PC-3 (cell line): ENCODE results near the gene CLCF1. TPM values are rescaled to one million over a fixed set of nuclear protein-coding genes. Genes with fewer than 3 reads are reported as not detected.

Experiments used
- ATAC-seq: fragments of 200-7000 bp; cut with Tn5 transposase; 2 replicates; pipeline ENCODE4 v1.9.1; 2020; ENCODE audit warnings: mild to moderate bottlenecking, moderate library complexity
- BruUV-seq: library from RNA; stranded (reverse); fragments of 400-500 nt; replicated peaks from 2 replicates; lab custom pipeline; 2021; lab: Mats Ljungman, UMichigan
- CTCF ChIA-PET: fragments of 300-600 bp; sonication (Branson Sonifier 250); formaldehyde crosslinking; loops from one replicate; lab custom pipeline; 2022; ENCODE audit warnings: antibody characterized with exemption; lab: Charles Lee
- POLR2A ChIA-PET: fragments of 300-600 bp; sonication (Branson Sonifier 250); formaldehyde crosslinking; loops from one replicate; lab custom pipeline; 2022; ENCODE audit warnings: antibody characterized with exemption; ENCODE audit not compliant: unreplicated experiment; lab: Charles Lee
- DNase-seq: peaks from one replicate; pipeline ENCODE4 v3.0.0-alpha.2; 2015
- H2AFZ ChIP-seq: fragments of 300-600 bp; sonication (generic); 2 replicates; pipeline ENCODE4 v1.6.0; 2016; ENCODE audit warnings: antibody characterized with exemption, low read length
- H3F3A ChIP-seq: fragments of 300-600 bp; sonication (generic); one replicate; pipeline ENCODE4 v1.6.0; 2017; ENCODE audit warnings: antibody characterized with exemption, low read length, control low read depth, mild to moderate bottlenecking; ENCODE audit not compliant: unreplicated experiment
- H3K27ac ChIP-seq: fragments of 300-600 bp; sonication (generic); 2 replicates; pipeline ENCODE4 v1.5.1; 2016; ENCODE audit warnings: mild to moderate bottlenecking, low read length
- H3K27me3 ChIP-seq: fragments of 300-600 bp; sonication (generic); 2 replicates; pipeline ENCODE4 v1.6.1; 2016; ENCODE audit warnings: low read length, mixed read lengths
- H3K36me3 ChIP-seq: fragments of 300-600 bp; sonication (generic); 2 replicates; pipeline ENCODE4 v1.6.1; 2016; ENCODE audit warnings: low read depth, mixed run types, low read length, mixed read lengths
- H3K4me1 ChIP-seq: fragments of 300-600 bp; sonication (generic); 2 replicates; pipeline ENCODE4 v1.5.1; 2016; ENCODE audit warnings: low read length; ENCODE audit not compliant: insufficient read depth
- H3K4me2 ChIP-seq: fragments of 300-600 bp; sonication (generic); 2 replicates; pipeline ENCODE4 v1.6.0; 2016; ENCODE audit warnings: low read length
- H3K4me3 ChIP-seq: fragments of 300-600 bp; sonication (generic); 2 replicates; pipeline ENCODE4 v1.5.1; 2016; ENCODE audit warnings: mild to moderate bottlenecking, low read length, mixed read lengths
- H3K79me2 ChIP-seq: fragments of 300-600 bp; sonication (generic); 2 replicates; pipeline ENCODE4 v1.6.1; 2017; ENCODE audit warnings: low read length, mixed read lengths
- H3K9ac ChIP-seq: fragments of 300-600 bp; sonication (generic); 2 replicates; pipeline ENCODE4 v1.6.0; 2016; ENCODE audit warnings: mild to moderate bottlenecking, low read length
- H3K9me2 ChIP-seq: fragments of 300-600 bp; sonication (generic); replicated peaks from 2 replicates; pipeline ENCODE4 v1.6.1; 2016; ENCODE audit warnings: mixed run types, low read length, mixed read lengths
- H3K9me3 ChIP-seq: fragments of 300-600 bp; sonication (generic); 2 replicates; pipeline ENCODE4 v1.6.1; 2016; ENCODE audit warnings: low read length, mixed read lengths
- H4K20me1 ChIP-seq: fragments of 300-600 bp; sonication (generic); 2 replicates; pipeline ENCODE4 v1.6.1; 2016; ENCODE audit warnings: low read length, mixed read lengths
- EZH2 ChIP-seq: fragments of 300-600 bp; sonication (generic); IDR thresholded peaks from one replicate; pipeline ENCODE4 v1.6.1; 2017; ENCODE audit warnings: antibody characterized with exemption, mild to moderate bottlenecking, low read length; ENCODE audit not compliant: unreplicated experiment
- EZH2phosphoT487 ChIP-seq: fragments of 300-600 bp; sonication (generic); IDR thresholded peaks from 2 replicates; pipeline ENCODE4 v1.6.1; 2018; ENCODE audit warnings: mild to moderate bottlenecking, antibody characterized with exemption, low read length, borderline replicate concordance
- intact Hi-C: fragments of 100-400 bp; cut with micrococcal nuclease; formaldehyde crosslinking; loops from 2 replicates; pipeline ENCODE4 v1.9.0; 2023
- total RNA-seq: library from RNA; depleted of rRNA; stranded (reverse); fragments of >200 nt; gene quantifications from 2 replicates; pipeline ENCODE4 v1.2.3, GENCODE V29; 2014
- TF ChIP-seq, protein P1 (sequence below): fragments of 300-600 bp; sonication (generic); conservative IDR thresholded peaks from 2 replicates; pipeline ENCODE4 v1.5.1; 2017; ENCODE audit warnings: antibody characterized with exemption, low read depth, mild to moderate bottlenecking, low read length

CLCF1 gene
- total RNA-seq, 1 experiment from 2014 or later: 48.3 TPM

DNA sequence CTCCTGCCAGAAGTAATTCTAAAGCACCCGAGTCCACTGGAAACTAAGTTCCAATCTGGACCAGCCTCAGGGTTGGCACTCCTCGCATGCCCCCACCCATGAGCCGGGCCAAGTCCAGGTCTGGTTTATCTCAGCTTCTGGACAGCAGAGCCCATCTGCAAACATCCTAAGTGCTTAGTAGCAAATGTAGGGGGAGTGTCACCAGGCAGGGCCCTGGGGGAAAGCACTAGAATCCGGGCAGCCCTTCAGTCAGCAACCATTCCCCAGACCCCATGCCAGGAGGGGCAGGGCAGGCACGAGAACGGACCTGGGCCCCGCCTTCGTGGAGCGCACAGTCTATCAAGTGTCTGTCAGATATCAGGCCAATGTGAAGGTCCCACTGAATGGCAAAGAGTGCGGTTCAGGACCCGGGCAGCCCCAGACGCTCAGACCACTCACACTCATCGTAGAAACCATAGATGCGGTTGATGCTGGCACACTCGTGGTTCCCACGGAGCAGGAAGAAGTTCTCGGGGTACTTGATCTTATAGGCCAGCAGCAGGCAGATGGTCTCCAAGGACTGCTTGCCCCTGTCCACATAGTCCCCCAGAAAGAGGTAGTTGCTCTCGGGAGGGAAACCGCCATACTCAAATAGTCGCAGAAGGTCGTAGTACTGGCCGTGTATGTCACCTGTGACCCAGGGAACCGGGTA, 27.0 kb upstream of the CLCF1 start:
- Histone ChIP-seq H3K79me2 (peaks cover 28% of the 10 kb centered on the region), H3K4me2 (peak overlapping the region; percentile 98), H4K20me1 (peaks cover 16% of the 10 kb centered on the region; the same call in 1 of the 2 replicates), H3K27me3 (no peaks in the 10 kb centered on the region), H3K27ac (no peak overlapping the region), H3K9me2 (no peaks in the 10 kb centered on the region), H3K4me3 (peak overlapping the region; percentile 88), H3K36me3 (peaks cover 24% of the 10 kb centered on the region), H3K4me1 (peaks cover 11% of the 10 kb centered on the region), H3K9me3 (no peaks in the 10 kb centered on the region), H3K9ac (peak overlapping the region; percentile 93), H3F3A (no peaks in the 10 kb centered on the region), H2AFZ (no peak overlapping the region)
- ChIA-PET CTCF (interaction anchor here (0.9 to 1.7 kb wide), 3 partner anchors 8 to 68 kb away, joined by 3 to 15 read pairs (median 3); partner anchors contain the start of genes RAD9A and TMEM134), POLR2A (interaction anchor here (0.6 to 1.2 kb wide), 2 partner anchors 20 to 47 kb away, joined by 5 read pairs; partner anchors contain the start of gene POLD4)
- no peak for TF ChIP-seq EZH2
- TF ChIP-seq EZH2phosphoT487: no peak
- TF ChIP-seq, protein P1, sequence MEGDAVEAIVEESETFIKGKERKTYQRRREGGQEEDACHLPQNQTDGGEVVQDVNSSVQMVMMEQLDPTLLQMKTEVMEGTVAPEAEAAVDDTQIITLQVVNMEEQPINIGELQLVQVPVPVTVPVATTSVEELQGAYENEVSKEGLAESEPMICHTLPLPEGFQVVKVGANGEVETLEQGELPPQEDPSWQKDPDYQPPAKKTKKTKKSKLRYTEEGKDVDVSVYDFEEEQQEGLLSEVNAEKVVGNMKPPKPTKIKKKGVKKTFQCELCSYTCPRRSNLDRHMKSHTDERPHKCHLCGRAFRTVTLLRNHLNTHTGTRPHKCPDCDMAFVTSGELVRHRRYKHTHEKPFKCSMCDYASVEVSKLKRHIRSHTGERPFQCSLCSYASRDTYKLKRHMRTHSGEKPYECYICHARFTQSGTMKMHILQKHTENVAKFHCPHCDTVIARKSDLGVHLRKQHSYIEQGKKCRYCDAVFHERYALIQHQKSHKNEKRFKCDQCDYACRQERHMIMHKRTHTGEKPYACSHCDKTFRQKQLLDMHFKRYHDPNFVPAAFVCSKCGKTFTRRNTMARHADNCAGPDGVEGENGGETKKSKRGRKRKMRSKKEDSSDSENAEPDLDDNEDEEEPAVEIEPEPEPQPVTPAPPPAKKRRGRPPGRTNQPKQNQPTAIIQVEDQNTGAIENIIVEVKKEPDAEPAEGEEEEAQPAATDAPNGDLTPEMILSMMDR: no peak
- BruUV-seq: no TSS peak
- intact Hi-C loops: no loop called here
- ATAC-seq (no peak), DNase-seq (no peak)

DNA sequence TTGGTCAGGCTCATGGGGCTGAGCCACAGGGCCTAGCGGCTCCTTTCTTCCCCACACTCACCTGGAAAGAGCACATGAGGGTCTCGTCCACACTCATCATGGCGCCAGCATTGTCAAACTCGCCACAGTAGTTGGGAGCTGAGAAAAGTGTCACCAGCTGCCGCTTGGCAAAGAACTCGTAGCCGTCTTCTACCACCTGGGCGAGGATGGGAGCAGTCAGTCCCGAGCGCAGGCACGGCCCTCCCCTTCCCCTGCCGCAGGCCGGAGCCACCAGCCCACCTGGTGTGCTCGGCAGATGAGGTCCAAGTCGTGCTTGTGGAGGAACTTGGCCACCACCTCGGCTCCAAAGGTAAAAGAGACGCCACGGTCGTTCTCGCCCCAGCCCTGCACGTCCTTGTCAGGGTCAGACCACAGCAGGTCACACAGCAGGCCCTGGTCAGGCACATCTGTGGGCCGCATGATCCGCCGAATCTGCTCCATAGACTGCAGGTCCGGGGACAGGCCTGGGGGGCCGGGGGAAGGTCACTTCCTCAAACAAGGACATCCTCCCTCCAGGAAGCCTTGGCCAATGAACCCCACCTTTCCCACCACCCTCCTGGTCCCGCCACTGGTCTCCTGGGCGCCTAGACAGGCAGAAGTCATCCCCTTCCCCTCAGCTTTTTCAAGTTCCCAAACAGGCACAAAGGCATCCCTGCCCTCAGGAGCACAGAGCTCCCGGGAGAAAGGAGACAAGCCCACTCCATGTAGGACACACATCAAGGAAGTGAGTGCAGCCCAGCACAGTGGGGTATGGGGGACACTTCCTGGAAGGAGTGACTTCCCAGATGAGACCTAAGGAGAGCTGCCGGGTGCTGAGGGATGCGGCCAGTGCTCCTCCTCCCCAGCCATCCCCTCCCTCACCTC, 25.5 kb upstream of the CLCF1 start:
- POLR2A ChIA-PET: no interaction called here
- Histone ChIP-seq H3K9ac (no peak overlapping the region), H3K27ac (no peak overlapping the region), H4K20me1 (peaks cover 16% of the 10 kb centered on the region; the same call in 1 of the 2 replicates), H3K4me1 (peaks cover 11% of the 10 kb centered on the region), H3K9me2 (no peaks in the 10 kb centered on the region), H3K4me3 (no peak overlapping the region), H3K9me3 (no peaks in the 10 kb centered on the region), H3K79me2 (peaks cover 28% of the 10 kb centered on the region), H3K36me3 (peaks cover 24% of the 10 kb centered on the region), H3K4me2 (no peak overlapping the region), H3K27me3 (no peaks in the 10 kb centered on the region), H3F3A (no peaks in the 10 kb centered on the region), H2AFZ (no peak overlapping the region)
- DNase-seq (no peak), ATAC-seq (no peak)
- intact Hi-C loops: no loop called here
- CTCF ChIA-PET: interaction anchor here (1.3 kb wide), 1 partner anchor 53 kb away, joined by 3 read pairs; no protein-coding TSS in a partner anchor
- TF ChIP-seq, protein P1: no peak
- TF ChIP-seq EZH2: no peak
- TF ChIP-seq EZH2phosphoT487: no peak
- no TSS peak for BruUV-seq
